HepG2 (cell line): Measurements from ENCODE around the gene KCNAB1. TPM values are rescaled to one million over a fixed set of nuclear protein-coding genes. Genes with fewer than 3 reads are reported as not detected.
"Not testable (repeated sequence)": the region's sequence is repeated elsewhere in the genome, so short reads cannot be mapped to it uniquely, and the experiment has no call there.

Source experiments
- ATAC-seq: fragments of 200-7000 bp; cut with Tn5 transposase; 3 replicates; pipeline ENCODE4 v1.9.1; 2020; ENCODE audit warnings: mild to moderate bottlenecking, moderate library complexity
- BruUV-seq: library from RNA; stranded (reverse); fragments of 400-500 nt; replicated peaks from 2 replicates; lab custom pipeline; 2021; lab: Mats Ljungman, UMichigan
- CTCF ChIA-PET: fragments of 300-600 bp; formaldehyde crosslinking; extraction: SDS; loops from one replicate; lab custom pipeline; 2021; ENCODE audit warnings: low total read pairs, inconsistent platforms, low intra/inter-chr PET ratio; lab: Yijun Ruan, JAX
- POLR2A ChIA-PET: fragments of 350-600 bp; sonication (Branson Sonifier 250); formaldehyde crosslinking; loops from one replicate; lab custom pipeline; 2020; ENCODE audit warnings: antibody characterized with exemption, inconsistent platforms; lab: Yijun Ruan, JAX
- DNase-seq: peaks from one replicate; pipeline ENCODE4 v3.0.0-alpha.2; 2015; ENCODE audit warnings: low spot score
- FAIRE-seq: peaks from 3 replicates; lab custom pipeline; 2011; peaks lifted over from hg19 to GRCh38; lab: Jason Lieb, UNC
- H2AFZ ChIP-seq: one replicate; pipeline ENCODE4 v1.6.1; 2011; ENCODE audit warnings: low read length, inconsistent platforms
- H3K27ac ChIP-seq: fragments of 300-600 bp; 3 replicates; pipeline ENCODE4 v1.8.0; 2011; ENCODE audit warnings: mixed run types, mild to moderate bottlenecking, mixed read lengths, low read length, inconsistent platforms; ENCODE audit not compliant: insufficient read depth; ENCODE audit errors: extremely low read length
- H3K27me3 ChIP-seq, 2 experiments: fragments of 200-600 bp in 1 of 2; 2 replicates in 1 of 2; 3 replicates in 1 of 2; pipeline versions ENCODE4 v1.6.0 to v1.8.0; 2011; ENCODE audit warnings: low read length in 2 of 2, mild to moderate bottlenecking in 2 of 2, moderate library complexity in 2 of 2, inconsistent platforms in 1 of 2; ENCODE audit not compliant: insufficient read depth in 2 of 2, control insufficient read depth in 1 of 2
- H3K36me3 ChIP-seq, 2 experiments: fragments of 200-600 bp in 1 of 2; replicated peaks in 1 of 2; 2 replicates in 1 of 2; 3 replicates in 1 of 2; pipeline versions ENCODE4 v1.5.1 to v1.8.0; 2011; ENCODE audit warnings: low read length in 2 of 2, inconsistent platforms in 1 of 2; ENCODE audit not compliant: insufficient read depth in 2 of 2, control insufficient read depth in 1 of 2
- H3K4me1 ChIP-seq: 2 replicates; pipeline ENCODE4 v1.5.1; 2012; ENCODE audit warnings: low read length, inconsistent platforms; ENCODE audit not compliant: insufficient read depth
- H3K4me2 ChIP-seq: 2 replicates; pipeline ENCODE4 v1.6.0; 2011; ENCODE audit warnings: low read depth, low read length, inconsistent platforms
- H3K4me3 ChIP-seq, 3 experiments: fragments of 200-600 bp in 1 of 3; sonication (generic), shearing (Covaris generic) in 1 of 3; replicated peaks in 1 of 3; 2 replicates each; pipeline ENCODE4 v1.5.1; 2011 to 2016; ENCODE audit warnings: low read length in 3 of 3, inconsistent platforms in 2 of 3, low read depth in 2 of 3, mild to moderate bottlenecking in 2 of 3, control low read depth in 1 of 3, mixed read lengths in 1 of 3; ENCODE audit not compliant: insufficient read depth in 1 of 3
- H3K79me2 ChIP-seq: one replicate; pipeline ENCODE4 v1.6.1; 2011; ENCODE audit warnings: low read length, inconsistent platforms; ENCODE audit not compliant: insufficient read depth
- H3K9ac ChIP-seq: 2 replicates; pipeline ENCODE4 v1.6.0; 2011; ENCODE audit warnings: mild to moderate bottlenecking, low read depth, low read length, inconsistent platforms; ENCODE audit not compliant: insufficient read depth
- H3K9me3 ChIP-seq: 2 replicates; pipeline ENCODE4 v1.5.1; 2012; ENCODE audit warnings: mild to moderate bottlenecking, low read length
- H4K20me1 ChIP-seq: 2 replicates; pipeline ENCODE4 v1.6.0; 2011; ENCODE audit warnings: inconsistent platforms, mild to moderate bottlenecking, low read length, moderate library complexity; ENCODE audit not compliant: insufficient read depth
- IRX3 ChIP-seq: sonication (generic); formaldehyde crosslinking; IDR thresholded peaks from 2 replicates; pipeline ENCODE4 v1.8.1; 2023; ENCODE audit warnings: mild to moderate bottlenecking, low read depth, missing genetic modification reagents, borderline replicate concordance
- YY1 ChIP-seq: IDR thresholded peaks from 2 replicates; pipeline ENCODE4 v1.6.1; 2011; ENCODE audit warnings: low read length, low read depth, moderate library complexity, mild to moderate bottlenecking; ENCODE audit not compliant: insufficient read depth, insufficient replicate concordance
- ZNF160 ChIP-seq: sonication (generic); formaldehyde crosslinking; IDR thresholded peaks from 2 replicates; pipeline ENCODE4 v1.8.0; 2022; ENCODE audit warnings: mild to moderate bottlenecking, inconsistent platforms, missing genetic modification reagents
- ZNF180 ChIP-seq: sonication (generic); formaldehyde crosslinking; IDR thresholded peaks from 2 replicates; pipeline ENCODE4 v1.4.0; 2020; ENCODE audit warnings: low read depth, missing genetic modification reagents, borderline replicate concordance
- ZNF724P ChIP-seq: sonication (generic); formaldehyde crosslinking; IDR thresholded peaks from 2 replicates; pipeline ENCODE4 v1.8.0; 2022; ENCODE audit warnings: missing genetic modification reagents, borderline replicate concordance
- WGBS: methylation state at CpG from one replicate; pipeline ENCODE4 v1.1.6; 2017; ENCODE audit warnings: low lambda C conversion rate; 5-methylcytosine and 5-hydroxymethylcytosine counted together
- in situ Hi-C: cut with HindIII; loops from 2 replicates; pipeline ENCODE4 v1.10.0; 2017; ENCODE audit warnings: low pct_unique_long_range_greater_than_20kb; ENCODE audit not compliant: extremely low pct_ligation_motif_present
- intact Hi-C: fragments of 100-400 bp; cut with micrococcal nuclease; formaldehyde crosslinking; loops from one replicate; pipeline ENCODE4 v1.10.0; 2022; ENCODE audit not compliant: unreplicated experiment
- polyA plus RNA-seq, 8 experiments: library from polyadenylated mRNA; depleted of rRNA in 3 of 8; stranded (reverse) in 7 of 8; unstranded in 1 of 8; fragments of >200 nt; fragmentation: Illumina TruSeq in 4 of 8; extraction: Trizol in 4 of 8; gene quantifications; 2 replicates each; pipeline versions ENCODE4 v1.2.1 to v1.2.3, GENCODE V29; 2011 to 2016; ENCODE audit warnings: low read depth in 4 of 8, missing spikeins in 1 of 8, mixed read lengths in 1 of 8; ENCODE audit not compliant: insufficient read depth in 1 of 8
- total RNA-seq, 5 experiments: library from RNA; depleted of rRNA; stranded (reverse); fragments of >200 nt; fragmentation: Illumina TruSeq; extraction: Trizol; gene quantifications; 2 replicates each; pipeline ENCODE4 v1.2.3, GENCODE V29; 2016; ENCODE audit warnings: low read depth in 1 of 5
- TF ChIP-seq, protein P1 (sequence below): IDR thresholded peaks from 2 replicates; pipeline ENCODE4 v1.6.1; 2016; ENCODE audit warnings: mild to moderate bottlenecking, missing biosample characterization, missing genetic modification reagents
- TF ChIP-seq, protein P2 (sequence below): sonication (generic); formaldehyde crosslinking; IDR thresholded peaks from 2 replicates; pipeline ENCODE4 v1.5.1; 2020; ENCODE audit warnings: missing genetic modification reagents, mild to moderate bottlenecking, borderline replicate concordance

KCNAB1 gene
- total and polyA plus RNA-seq, 2 of the 13 experiments (the other 11 are each of a cell fraction or from before 2014, with no cell fraction given) = not detected

DNA sequence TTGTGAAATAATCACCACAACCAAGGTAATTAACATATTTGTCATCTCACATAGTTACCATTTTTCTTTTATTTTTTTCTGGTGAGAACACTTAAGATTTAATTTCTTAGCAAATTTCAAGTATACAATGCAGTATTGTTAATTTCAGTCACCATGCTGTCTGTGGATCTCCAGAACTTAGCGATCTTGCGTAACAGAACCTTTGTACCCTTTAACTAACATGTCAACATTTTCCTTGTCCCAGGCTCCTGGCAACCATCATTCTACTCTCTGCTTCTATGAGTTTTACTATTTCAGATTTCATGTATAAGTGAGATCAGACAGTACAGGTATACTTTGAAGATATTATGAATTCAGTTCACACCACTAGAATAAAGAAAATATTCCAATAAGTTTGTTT is 154.4 kb downstream of the KCNAB1 start (continued):
- TF ChIP-seq, protein P1, sequence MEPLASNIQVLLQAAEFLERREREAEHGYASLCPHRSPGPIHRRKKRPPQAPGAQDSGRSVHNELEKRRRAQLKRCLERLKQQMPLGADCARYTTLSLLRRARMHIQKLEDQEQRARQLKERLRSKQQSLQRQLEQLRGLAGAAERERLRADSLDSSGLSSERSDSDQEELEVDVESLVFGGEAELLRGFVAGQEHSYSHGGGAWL (CRISPR knock-in tag) = no peak

DNA sequence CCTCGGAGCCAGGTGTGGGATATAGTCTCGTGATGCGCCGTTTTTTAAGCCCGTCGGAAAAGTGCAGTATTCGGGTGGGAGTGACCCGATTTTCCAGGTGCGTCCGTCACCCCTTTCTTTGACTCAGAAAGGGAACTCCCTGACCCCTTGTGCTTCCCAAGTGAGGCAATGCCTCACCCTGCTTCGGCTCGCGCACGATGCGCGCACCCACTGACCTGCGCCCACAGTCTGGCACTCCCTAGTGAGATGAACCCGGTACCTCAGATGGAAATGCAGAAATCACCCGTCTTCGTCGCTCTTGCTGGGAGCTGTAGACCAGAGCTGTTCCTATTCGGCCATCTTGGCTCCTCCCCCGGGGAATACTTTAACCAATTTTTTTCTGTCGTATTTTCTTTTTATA is 164.3 kb downstream of the KCNAB1 start:
- DNase-seq, H3K9ac ChIP-seq, intact Hi-C loops, H3K4me3 ChIP-seq, H2AFZ ChIP-seq, H3K9me3 ChIP-seq, FAIRE-seq, H3K27me3 ChIP-seq, H3K4me2 ChIP-seq, H3K36me3 ChIP-seq, ATAC-seq, H3K27ac ChIP-seq, H3K79me2 ChIP-seq, BruUV-seq, in situ Hi-C loops, H4K20me1 ChIP-seq, POLR2A ChIA-PET, H3K4me1 ChIP-seq, CTCF ChIA-PET: not testable (repeated sequence)
- 82% methylated on average over 23 of the region's 24 CpGs for whole genome bisulfite sequencing

DNA sequence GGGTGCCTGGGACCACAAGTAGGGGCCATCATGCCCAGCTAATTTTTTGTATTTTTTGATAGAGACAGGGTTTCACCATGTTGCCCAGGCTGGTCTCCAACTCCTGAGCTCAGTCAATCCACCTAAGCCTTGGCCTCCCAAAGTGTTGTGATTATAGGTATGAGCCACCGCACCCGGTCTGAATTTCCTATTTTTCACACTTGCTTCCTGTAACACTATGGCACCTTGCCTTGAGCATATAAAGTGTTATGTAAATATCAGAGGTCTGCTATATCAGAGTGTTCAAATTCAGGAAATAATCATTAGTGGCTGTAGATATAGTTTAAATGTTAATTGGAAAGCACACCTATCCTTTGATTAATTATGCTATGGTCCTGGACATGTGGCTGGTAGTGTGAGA is 165.2 kb downstream of the KCNAB1 start:
- DNase-seq = no peak
- Histone ChIP-seq H2AFZ (no peak overlapping the region), H3K9ac (no peak overlapping the region), H3K27ac (no peak overlapping the region), H3K9me3 (no peaks in the 10 kb centered on the region), H3K4me1 (no peaks in the 10 kb centered on the region), H3K4me3 (no peak overlapping the region), H3K27me3 (peaks cover 0 to 8% of the 10 kb centered on the region in 2 experiments; a peak in 2 of 5 replicates), H3K79me2 (no peaks in the 10 kb centered on the region), H3K36me3 (no peaks in the 10 kb centered on the region), H3K4me2 (no peak overlapping the region), H4K20me1 (no peaks in the 10 kb centered on the region)
- no peak for ATAC-seq
- BruUV-seq = no TSS peak
- intact Hi-C loops (no loop called here), in situ Hi-C loops (no loop called here)
- FAIRE-seq = no peak
- ChIA-PET POLR2A (no interaction called here), CTCF (no interaction called here)
- 84% methylated on average over 2 of the region's 2 CpGs for WGBS
- no peak for TF ChIP-seq IRX3 (CRISPR knock-in tag)
- TF ChIP-seq ZNF724P (CRISPR knock-in tag) = no peak
- no peak for TF ChIP-seq YY1
- TF ChIP-seq ZNF160 = no peak
- TF ChIP-seq, protein P2, sequence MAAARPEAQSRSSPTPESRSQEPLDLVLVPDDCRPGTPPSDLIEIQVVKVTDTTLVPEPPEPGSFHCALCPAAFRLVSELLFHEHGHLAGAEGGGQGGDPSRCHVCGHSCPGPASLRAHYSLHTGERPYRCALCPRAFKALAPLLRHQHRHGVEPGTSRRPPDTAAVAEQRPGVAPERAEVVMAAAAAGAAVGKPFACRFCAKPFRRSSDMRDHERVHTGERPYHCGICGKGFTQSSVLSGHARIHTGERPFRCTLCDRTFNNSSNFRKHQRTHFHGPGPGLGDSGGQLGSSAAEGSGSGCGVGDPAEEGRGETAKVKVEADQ (CRISPR knock-in tag) = no peak
- TF ChIP-seq ZNF180 (CRISPR knock-in tag) = no peak
